GM06990 (cell line): ENCODE measurements around the gene LRRC2.

Experiments used
- DNase-seq: peaks from one replicate; pipeline ENCODE4 v3.0.0-alpha.2; 2011; ENCODE audit not compliant: insufficient read length; ENCODE audit errors: extremely low read depth
- H3K27me3 ChIP-seq: replicated peaks from 2 replicates; pipeline ENCODE4 v1.6.0; 2011; ENCODE audit warnings: low read length; ENCODE audit not compliant: control insufficient read depth, insufficient read depth
- H3K36me3 ChIP-seq: 2 replicates; pipeline ENCODE4 v1.5.1; 2011; ENCODE audit warnings: low read length; ENCODE audit not compliant: control insufficient read depth, insufficient read depth
- H3K4me3 ChIP-seq: replicated peaks from 2 replicates; pipeline ENCODE4 v1.5.1; 2011; ENCODE audit warnings: low read depth, mild to moderate bottlenecking, control low read depth, low read length
- CTCF ChIP-seq: IDR thresholded peaks from 2 replicates; pipeline ENCODE4 v1.5.1; 2011; ENCODE audit warnings: low read length, control low read depth, mild to moderate bottlenecking, inconsistent platforms; ENCODE audit not compliant: insufficient read depth, poor library complexity, severe bottlenecking

Gene LRRC2

GRCh38 chr3:46517784-46518181 is 48.3 kb downstream of the LRRC2 start:
- DNase-seq, result no peak
- H3K36me3 ChIP-seq, result no peaks in the 10 kb centered on the region
- TF ChIP-seq CTCF, result no peak
- no peak overlapping the region for H3K4me3 ChIP-seq
- H3K27me3 ChIP-seq, result no peaks in the 10 kb centered on the region

GRCh38 chr3:46517016-46517783 is 48.9 kb downstream of the LRRC2 start:
- Histone ChIP-seq H3K36me3 (no peaks in the 10 kb centered on the region), H3K4me3 (no peak overlapping the region), H3K27me3 (no peaks in the 10 kb centered on the region)
- no peak for DNase-seq
- no peak for TF ChIP-seq CTCF

- no peak for DNase-seq
- H3K4me3 ChIP-seq, result no peak overlapping the region
- H3K27me3 ChIP-seq, result no peaks in the 10 kb centered on the region
- TF ChIP-seq CTCF, result no peak
- no peaks in the 10 kb centered on the region for H3K36me3 ChIP-seq
Measured at GRCh38 chr3:46516521-46516920, 49.6 kb downstream of the LRRC2 start.

GRCh38 chr3:46512191-46512749 is 53.8 kb downstream of the LRRC2 start:
- no peaks in the 10 kb centered on the region for H3K36me3 ChIP-seq
- no peak for TF ChIP-seq CTCF
- H3K4me3 ChIP-seq, result no peak overlapping the region
- no peaks in the 10 kb centered on the region for H3K27me3 ChIP-seq
- DNase-seq, result no peak

GRCh38 chr3:46509661-46510187 is 56.4 kb downstream of the LRRC2 start:
- Histone ChIP-seq H3K36me3 (no peaks in the 10 kb centered on the region), H3K4me3 (no peak overlapping the region), H3K27me3 (no peaks in the 10 kb centered on the region)
- no peak for DNase-seq
- TF ChIP-seq CTCF, result no peak
